Measurements from ENCODE around the gene NBPF26. TPM values are rescaled to one million over a fixed set of nuclear protein-coding genes. Genes with fewer than 3 reads are reported as not detected.
"Not testable (repeated sequence)": the region's sequence is repeated elsewhere in the genome, so short reads cannot be mapped to it uniquely, and the experiment has no call there.

Gene NBPF26
- total and polyA plus RNA-seq, 9 of the 15 experiments (the other 6 are each of a cell fraction or from before 2014, with no cell fraction given) = 0.13 to 6.6 (median 5.2) TPM

DNA sequence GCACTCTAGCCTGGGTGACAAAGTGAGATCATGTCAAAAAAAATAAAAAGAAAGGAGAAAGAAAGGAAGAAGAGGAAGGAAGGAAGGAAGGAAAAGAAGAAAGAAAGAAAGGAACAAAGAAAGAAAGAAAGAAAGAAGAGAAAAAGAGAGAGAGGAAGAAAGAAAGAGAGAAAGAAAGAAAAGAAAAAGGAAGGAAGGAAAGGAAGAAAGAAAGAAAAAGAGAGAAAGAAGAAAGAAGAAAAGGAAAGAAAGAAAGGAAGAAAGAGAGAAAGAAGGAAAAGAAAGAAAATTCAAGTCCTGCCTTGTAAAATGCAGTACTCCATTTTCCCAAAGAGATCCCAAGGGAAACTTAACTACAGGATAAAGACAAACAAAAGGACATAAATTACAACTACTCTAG lies 154.5 kb downstream of the NBPF26 start:
- H3K27me3 ChIP-seq (ENCODE audit: control insufficient read depth in 2 of 2, insufficient read depth in 2 of 2, low read length in 2 of 2); H3K9me1 ChIP-seq (ENCODE audit: control insufficient read depth, insufficient read depth, low read length); DNase-seq (ENCODE audit: extremely low read depth in 1 of 4, low spot score in 3 of 4); H2AFZ ChIP-seq (ENCODE audit: low read depth, low read length); H3K9me3 ChIP-seq (replicated peaks; ENCODE audit: control insufficient read depth, insufficient read depth, low read depth, low read length); H3K79me2 ChIP-seq (ENCODE audit: control insufficient read depth, insufficient read depth, low read length); intact Hi-C loops (cut with micrococcal nuclease); H3K4me2 ChIP-seq (ENCODE audit: insufficient read depth, low read length); H4K20me1 ChIP-seq (replicated peaks; ENCODE audit: control insufficient read depth, insufficient read depth, low read length); H3K27ac ChIP-seq (ENCODE audit: extremely low read depth, low read depth, low read length); POLR2A ChIA-PET; H3K9ac ChIP-seq (ENCODE audit: insufficient read depth in 1 of 2, low read depth in 2 of 2, low read length in 2 of 2); in situ Hi-C loops (cut with MboI); H3K4me3 ChIP-seq; H3K4me1 ChIP-seq (replicated peaks in 1 of 2; ENCODE audit: control insufficient read depth in 2 of 2, insufficient read depth in 2 of 2, low read length in 2 of 2); BruUV-seq (replicated peaks); FAIRE-seq; H3K36me3 ChIP-seq (ENCODE audit: control insufficient read depth, insufficient read depth, low read length); CTCF ChIA-PET (ENCODE audit: low intra/inter-chr PET ratio); ATAC-seq: not testable (repeated sequence)
- TF ChIP-seq, protein P1, sequence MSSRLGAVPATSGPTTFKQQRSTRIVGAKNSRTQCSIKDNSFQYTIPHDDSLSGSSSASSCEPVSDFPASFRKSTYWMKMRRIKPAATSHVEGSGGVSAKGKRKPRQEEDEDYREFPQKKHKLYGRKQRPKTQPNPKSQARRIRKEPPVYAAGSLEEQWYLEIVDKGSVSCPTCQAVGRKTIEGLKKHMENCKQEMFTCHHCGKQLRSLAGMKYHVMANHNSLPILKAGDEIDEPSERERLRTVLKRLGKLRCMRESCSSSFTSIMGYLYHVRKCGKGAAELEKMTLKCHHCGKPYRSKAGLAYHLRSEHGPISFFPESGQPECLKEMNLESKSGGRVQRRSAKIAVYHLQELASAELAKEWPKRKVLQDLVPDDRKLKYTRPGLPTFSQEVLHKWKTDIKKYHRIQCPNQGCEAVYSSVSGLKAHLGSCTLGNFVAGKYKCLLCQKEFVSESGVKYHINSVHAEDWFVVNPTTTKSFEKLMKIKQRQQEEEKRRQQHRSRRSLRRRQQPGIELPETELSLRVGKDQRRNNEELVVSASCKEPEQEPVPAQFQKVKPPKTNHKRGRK (tag; IDR thresholded peaks at IDR 0.05) = peak; percentile 90

DNA sequence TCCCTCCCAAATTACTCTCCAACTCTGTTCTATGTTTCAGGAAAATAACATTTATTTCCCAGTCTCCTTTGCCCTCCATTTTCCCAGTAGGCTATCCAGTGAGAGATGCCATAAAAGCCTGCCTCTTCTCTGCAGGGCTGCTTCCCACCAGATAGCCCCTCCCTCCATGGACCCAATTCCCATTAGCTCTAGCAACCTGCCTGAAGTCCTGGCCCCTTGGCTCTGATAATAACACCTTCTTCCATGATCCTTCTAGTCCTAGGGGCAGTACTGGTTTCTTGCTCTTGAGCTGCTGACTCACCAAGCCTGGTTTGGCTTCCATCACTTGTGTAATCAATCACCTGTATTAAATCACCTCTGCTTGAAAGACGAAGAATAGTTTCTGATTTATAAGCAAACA lies 156.3 kb downstream of the NBPF26 start:
- BruUV-seq (replicated peaks); H3K4me3 ChIP-seq; H3K4me1 ChIP-seq (replicated peaks in 1 of 2; ENCODE audit: control insufficient read depth in 2 of 2, insufficient read depth in 2 of 2, low read length in 2 of 2); H3K27me3 ChIP-seq (ENCODE audit: control insufficient read depth in 2 of 2, insufficient read depth in 2 of 2, low read length in 2 of 2); H3K9ac ChIP-seq (ENCODE audit: insufficient read depth in 1 of 2, low read depth in 2 of 2, low read length in 2 of 2); POLR2A ChIA-PET; ATAC-seq; FAIRE-seq; H2AFZ ChIP-seq (ENCODE audit: low read depth, low read length); intact Hi-C loops (cut with micrococcal nuclease); in situ Hi-C loops (cut with MboI); H3K4me2 ChIP-seq (ENCODE audit: insufficient read depth, low read length); H3K9me1 ChIP-seq (ENCODE audit: control insufficient read depth, insufficient read depth, low read length); H3K79me2 ChIP-seq (ENCODE audit: control insufficient read depth, insufficient read depth, low read length); CTCF ChIA-PET (ENCODE audit: low intra/inter-chr PET ratio); H4K20me1 ChIP-seq (replicated peaks; ENCODE audit: control insufficient read depth, insufficient read depth, low read length); H3K27ac ChIP-seq (ENCODE audit: extremely low read depth, low read depth, low read length); H3K9me3 ChIP-seq (replicated peaks; ENCODE audit: control insufficient read depth, insufficient read depth, low read depth, low read length); H3K36me3 ChIP-seq (ENCODE audit: control insufficient read depth, insufficient read depth, low read length): not testable (repeated sequence)
- peak; percentile 0 to 2 (median 1) for DNase-seq (ENCODE audit: extremely low read depth in 1 of 4, low spot score in 3 of 4)
- WGBS (ENCODE audit: insufficient coverage, low coverage, missing lambda C conversion rate) = no CpG with 5 or more reads among the region's 1 CpG
